DOHH2 (cell line): Measurements from ENCODE around the gene HASPIN.

Experiments
- EZH2phosphoT487 ChIP-seq: fragments of 200-600 bp; sonication (generic); IDR thresholded peaks from 2 replicates; pipeline ENCODE4 v1.6.1; 2017; ENCODE audit warnings: borderline replicate concordance, mild to moderate bottlenecking, antibody characterized with exemption, low read length, moderate library complexity, mixed read lengths
- TF ChIP-seq, protein P1 (sequence below): fragments of 200-600 bp; sonication (generic); IDR thresholded peaks from one replicate; pipeline ENCODE4 v1.5.1; 2014; ENCODE audit warnings: antibody characterized with exemption, mild to moderate bottlenecking, low read depth, low read length; ENCODE audit not compliant: poor library complexity, severe bottlenecking

DNA sequence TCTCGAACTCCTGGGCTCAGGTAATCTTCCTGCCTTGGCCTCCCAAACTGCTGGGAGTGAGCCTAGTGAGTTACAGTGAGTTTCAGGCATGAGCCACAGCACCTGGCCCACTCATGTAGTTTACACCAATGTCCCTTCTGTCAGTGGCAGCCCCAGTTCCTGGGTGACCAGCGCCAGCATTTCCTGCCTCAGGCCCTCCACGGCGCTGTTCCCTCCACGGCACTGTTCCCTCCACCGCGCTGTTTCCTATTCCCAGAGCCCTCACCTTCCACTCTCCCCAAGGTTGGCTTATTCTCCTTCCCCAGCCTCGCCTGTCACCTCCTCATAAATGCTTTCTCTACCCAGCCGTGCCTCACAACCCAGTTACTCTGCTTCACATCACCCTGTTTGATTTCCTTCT lies 44.6 kb downstream of the HASPIN start:
- TF ChIP-seq, protein P1, sequence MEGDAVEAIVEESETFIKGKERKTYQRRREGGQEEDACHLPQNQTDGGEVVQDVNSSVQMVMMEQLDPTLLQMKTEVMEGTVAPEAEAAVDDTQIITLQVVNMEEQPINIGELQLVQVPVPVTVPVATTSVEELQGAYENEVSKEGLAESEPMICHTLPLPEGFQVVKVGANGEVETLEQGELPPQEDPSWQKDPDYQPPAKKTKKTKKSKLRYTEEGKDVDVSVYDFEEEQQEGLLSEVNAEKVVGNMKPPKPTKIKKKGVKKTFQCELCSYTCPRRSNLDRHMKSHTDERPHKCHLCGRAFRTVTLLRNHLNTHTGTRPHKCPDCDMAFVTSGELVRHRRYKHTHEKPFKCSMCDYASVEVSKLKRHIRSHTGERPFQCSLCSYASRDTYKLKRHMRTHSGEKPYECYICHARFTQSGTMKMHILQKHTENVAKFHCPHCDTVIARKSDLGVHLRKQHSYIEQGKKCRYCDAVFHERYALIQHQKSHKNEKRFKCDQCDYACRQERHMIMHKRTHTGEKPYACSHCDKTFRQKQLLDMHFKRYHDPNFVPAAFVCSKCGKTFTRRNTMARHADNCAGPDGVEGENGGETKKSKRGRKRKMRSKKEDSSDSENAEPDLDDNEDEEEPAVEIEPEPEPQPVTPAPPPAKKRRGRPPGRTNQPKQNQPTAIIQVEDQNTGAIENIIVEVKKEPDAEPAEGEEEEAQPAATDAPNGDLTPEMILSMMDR = no peak
- TF ChIP-seq EZH2phosphoT487 = no peak
